CD8-positive, alpha-beta memory T cell (primary cell): ENCODE data around the gene LRP1B. TPM values are rescaled to one million over a fixed set of nuclear protein-coding genes. Genes with fewer than 3 reads are reported as not detected.
A peak's percentile ranks its signal among the peaks of the same experiment; 100 is the strongest.

ENCODE experiments used
- CTCF ChIA-PET: fragments of 350-600 bp; sonication (Branson Sonifier 250); formaldehyde crosslinking; loops from one replicate; lab custom pipeline; 2021; ENCODE audit warnings: antibody characterized with exemption; lab: Charles Lee
- POLR2A ChIA-PET: fragments of 350-600 bp; sonication (Branson Sonifier 250); formaldehyde crosslinking; loops from one replicate; lab custom pipeline; 2021; ENCODE audit warnings: antibody characterized with exemption; lab: Charles Lee
- DNase-seq, 5 donors: peaks; one replicate each; pipeline versions ENCODE4 v3.0.0 to v3.0.0-alpha.2; 2020 to 2022; ENCODE audit warnings: mixed read lengths in 1 of 5
- H3K27ac ChIP-seq: one replicate; pipeline ENCODE4 v1.7.0; 2013; ENCODE audit warnings: low read depth, mild to moderate bottlenecking, low read length, moderate library complexity
- H3K27me3 ChIP-seq: 2 replicates; pipeline ENCODE4 v1.7.0; 2013; ENCODE audit warnings: low read length, mild to moderate bottlenecking; ENCODE audit not compliant: insufficient read depth, poor library complexity, severe bottlenecking
- H3K36me3 ChIP-seq: 2 replicates; pipeline ENCODE4 v1.7.0; 2013; ENCODE audit warnings: mild to moderate bottlenecking, low read length, moderate library complexity; ENCODE audit not compliant: insufficient read depth
- H3K4me1 ChIP-seq: 2 replicates; pipeline ENCODE4 v1.7.0; 2013; ENCODE audit warnings: mild to moderate bottlenecking, low read length, moderate library complexity; ENCODE audit not compliant: insufficient read depth
- H3K4me3 ChIP-seq: 2 replicates; pipeline ENCODE4 v1.7.0; 2013; ENCODE audit warnings: mild to moderate bottlenecking, low read length
- H3K9me3 ChIP-seq: 2 replicates; pipeline ENCODE4 v1.7.0; 2013; ENCODE audit warnings: mild to moderate bottlenecking, low read length
- H3K27ac Mint-ChIP-seq, 8 donors: one replicate each; pipeline ENCODE4 v1.8.0; 2020 to 2021; ENCODE audit warnings: mixed read lengths in 8 of 8, mild to moderate bottlenecking in 6 of 8, inconsistent platforms in 3 of 8, moderate library complexity in 3 of 8
- H3K27me3 Mint-ChIP-seq, 2 donors: one replicate each; pipeline ENCODE4 v1.8.0; 2020 to 2021; ENCODE audit warnings: mixed read lengths in 2 of 2, mild to moderate bottlenecking in 1 of 2, moderate library complexity in 1 of 2
- H3K36me3 Mint-ChIP-seq, 3 donors: one replicate each; pipeline ENCODE4 v1.8.0; 2020 to 2021; ENCODE audit warnings: mixed read lengths in 3 of 3, inconsistent platforms in 1 of 3, mild to moderate bottlenecking in 1 of 3
- H3K4me1 Mint-ChIP-seq, 3 donors: one replicate each; pipeline ENCODE4 v1.8.0; 2020 to 2021; ENCODE audit warnings: mixed read lengths in 3 of 3, inconsistent platforms in 1 of 3, mild to moderate bottlenecking in 1 of 3
- H3K4me3 Mint-ChIP-seq, 7 donors: one replicate each; pipeline ENCODE4 v1.8.0; 2020 to 2021; ENCODE audit warnings: mixed read lengths in 7 of 7, mild to moderate bottlenecking in 6 of 7, moderate library complexity in 4 of 7, inconsistent platforms in 2 of 7
- H3K9me3 Mint-ChIP-seq, 5 donors: one replicate each; pipeline ENCODE4 v1.8.0; 2020 to 2022; ENCODE audit warnings: mixed read lengths in 5 of 5, mild to moderate bottlenecking in 3 of 5, moderate library complexity in 2 of 5, inconsistent platforms in 1 of 5
- polyA plus RNA-seq: library from polyadenylated mRNA; unstranded; fragments of 300-500 nt; fragmentation: Illumina TruSeq; gene quantifications from one replicate; pipeline ENCODE4 v1.2.3, GENCODE V29; 2021
- total RNA-seq, 2 experiments: library from RNA; stranded (reverse); gene quantifications; one replicate each; pipeline ENCODE4 v1.2.3, GENCODE V29; 2021

Gene LRP1B
- total and polyA plus RNA-seq, 3 experiments from 2014 or later: not detected

- Histone ChIP-seq H3K4me3 (no peak overlapping the region), H3K9me3 (no peaks in the 10 kb centered on the region), H3K36me3 (no peaks in the 10 kb centered on the region), H3K27ac (no peak overlapping the region), H3K27me3 (no peaks in the 10 kb centered on the region), H3K4me1 (no peaks in the 10 kb centered on the region)
- H3K27me3 Mint-ChIP-seq: no peaks in the 10 kb centered on the region
- peaks cover 0 to 22% (median 0%) of the 10 kb centered on the region in 5 donors for H3K9me3 Mint-ChIP-seq
- no peak overlapping the region for H3K27ac Mint-ChIP-seq
- H3K4me3 Mint-ChIP-seq: no peak overlapping the region
- DNase-seq: no peak
- peaks cover 0 to 2% (median 0%) of the 10 kb centered on the region in 3 donors for H3K36me3 Mint-ChIP-seq
- POLR2A ChIA-PET: no interaction called here
- CTCF ChIA-PET: no interaction called here
- H3K4me1 Mint-ChIP-seq: no peaks in the 10 kb centered on the region
These were observed 1634.1 kb downstream of the LRP1B start for GRCh38 chr2:140496714-140497113.

DNA sequence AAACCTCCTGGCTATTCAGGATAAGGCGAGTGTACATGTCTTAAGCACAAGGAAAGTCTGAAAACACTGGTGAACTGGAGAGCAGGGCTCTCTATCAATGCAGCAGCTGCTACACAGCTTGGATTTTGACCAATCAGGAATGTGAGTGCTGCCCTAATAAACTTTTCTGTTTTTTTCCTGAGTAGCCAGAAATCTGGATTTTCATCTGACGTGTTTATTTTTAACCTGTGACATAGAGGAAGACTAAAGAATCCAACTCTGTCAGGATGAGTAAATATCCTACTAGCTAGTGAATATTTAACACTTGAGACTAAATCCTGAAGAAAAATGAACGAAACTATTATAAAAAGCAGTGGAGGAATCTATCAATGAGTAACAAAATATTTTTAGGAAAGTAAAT, 1638.9 kb downstream of the LRP1B start:
- Histone ChIP-seq H3K36me3 (no peaks in the 10 kb centered on the region), H3K4me3 (no peak overlapping the region), H3K27ac (no peak overlapping the region), H3K27me3 (no peaks in the 10 kb centered on the region), H3K4me1 (no peaks in the 10 kb centered on the region), H3K9me3 (no peaks in the 10 kb centered on the region)
- Mint-ChIP-seq H3K9me3 (peaks cover 0 to 34% (median 0%) of the 10 kb centered on the region in 5 donors), H3K36me3 (no peaks in the 10 kb centered on the region), H3K4me3 (no peak overlapping the region), H3K27me3 (no peaks in the 10 kb centered on the region), H3K27ac (no peak overlapping the region), H3K4me1 (no peaks in the 10 kb centered on the region)
- CTCF ChIA-PET: no interaction called here
- POLR2A ChIA-PET: no interaction called here
- no peak for DNase-seq

- H3K27me3 Mint-ChIP-seq: no peaks in the 10 kb centered on the region
- DNase-seq: no peak
- Histone ChIP-seq H3K27ac (no peak overlapping the region), H3K9me3 (no peaks in the 10 kb centered on the region), H3K4me3 (no peak overlapping the region), H3K27me3 (no peaks in the 10 kb centered on the region), H3K36me3 (no peaks in the 10 kb centered on the region), H3K4me1 (no peaks in the 10 kb centered on the region)
- H3K27ac Mint-ChIP-seq: no peak overlapping the region
- H3K36me3 Mint-ChIP-seq: no peaks in the 10 kb centered on the region
- ChIA-PET CTCF (no interaction called here), POLR2A (no interaction called here)
- no peak overlapping the region for H3K4me3 Mint-ChIP-seq
- peaks cover 0 to 36% (median 3%) of the 10 kb centered on the region in 5 donors for H3K9me3 Mint-ChIP-seq
- no peaks in the 10 kb centered on the region for H3K4me1 Mint-ChIP-seq
These were observed 1641.6 kb downstream of the LRP1B start for GRCh38 chr2:140489193-140489592.

DNA sequence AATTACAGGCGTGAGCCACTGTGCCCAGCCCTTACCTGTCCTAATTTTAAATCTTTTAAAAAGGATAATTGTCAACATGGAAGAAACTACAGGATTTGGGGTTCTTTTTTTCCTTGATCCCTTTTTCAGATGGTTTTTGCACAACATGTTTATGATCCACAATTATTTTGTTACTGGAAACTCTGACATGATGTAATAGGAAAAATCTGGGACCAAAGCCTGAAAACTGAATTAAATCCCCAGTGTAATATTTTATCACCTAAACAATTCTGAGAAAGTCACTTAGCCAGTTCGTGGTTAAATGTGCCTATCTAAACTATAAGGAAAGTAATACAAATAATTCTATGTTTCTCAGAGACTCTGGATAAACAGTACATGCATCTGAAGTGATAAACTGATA, 1649.7 kb downstream of the LRP1B start:
- Histone ChIP-seq H3K9me3 (no peaks in the 10 kb centered on the region), H3K27me3 (no peaks in the 10 kb centered on the region), H3K27ac (no peak overlapping the region), H3K4me1 (no peaks in the 10 kb centered on the region), H3K4me3 (no peak overlapping the region), H3K36me3 (no peaks in the 10 kb centered on the region)
- ChIA-PET POLR2A (no interaction called here), CTCF (no interaction called here)
- no peak for DNase-seq
- no peak overlapping the region for H3K27ac Mint-ChIP-seq
- no peaks in the 10 kb centered on the region for H3K4me1 Mint-ChIP-seq
- H3K36me3 Mint-ChIP-seq: no peaks in the 10 kb centered on the region
- no peaks in the 10 kb centered on the region for H3K27me3 Mint-ChIP-seq
- no peak overlapping the region for H3K4me3 Mint-ChIP-seq
- H3K9me3 Mint-ChIP-seq: peaks cover 0 to 41% (median 9%) of the 10 kb centered on the region in 5 donors

- Histone ChIP-seq H3K4me1 (no peaks in the 10 kb centered on the region), H3K4me3 (no peak overlapping the region), H3K27me3 (no peaks in the 10 kb centered on the region), H3K9me3 (no peaks in the 10 kb centered on the region), H3K36me3 (no peaks in the 10 kb centered on the region), H3K27ac (no peak overlapping the region)
- Mint-ChIP-seq H3K9me3 (peaks cover 1 to 17% (median 9%) of the 10 kb centered on the region in 5 donors), H3K4me3 (no peak overlapping the region), H3K27me3 (no peaks in the 10 kb centered on the region), H3K27ac (no peak overlapping the region), H3K4me1 (no peaks in the 10 kb centered on the region), H3K36me3 (no peaks in the 10 kb centered on the region)
- ChIA-PET POLR2A (no interaction called here), CTCF (no interaction called here)
- no peak for DNase-seq
These were observed 1657.0 kb downstream of the LRP1B start for GRCh38 chr2:140473851-140474250.

DNA sequence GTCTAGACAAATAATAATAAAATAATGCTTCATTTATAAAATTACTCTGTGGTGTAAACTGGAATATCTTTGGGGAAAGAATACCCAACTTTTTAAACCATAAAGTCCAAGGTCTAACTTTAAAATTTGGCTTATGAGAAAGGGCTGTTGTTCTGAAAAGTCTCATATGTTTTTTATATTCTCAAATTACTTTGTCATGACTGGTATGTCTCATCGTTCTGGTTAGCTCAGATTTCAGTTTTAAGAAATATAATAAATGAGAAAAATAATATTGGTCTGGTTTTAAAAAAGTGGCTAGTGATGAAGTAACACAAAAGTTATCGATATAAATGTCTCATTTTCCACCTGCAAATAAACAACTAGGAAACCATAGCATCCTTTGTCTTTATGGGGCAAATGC, 1658.1 kb downstream of the LRP1B start:
- no peaks in the 10 kb centered on the region for H3K9me3 ChIP-seq
- no peak overlapping the region for H3K27ac ChIP-seq
- no peaks in the 10 kb centered on the region for H3K27me3 ChIP-seq
- no peaks in the 10 kb centered on the region for H3K4me1 Mint-ChIP-seq
- H3K9me3 Mint-ChIP-seq: peaks cover 1 to 15% (median 8%) of the 10 kb centered on the region in 5 donors
- no peaks in the 10 kb centered on the region for H3K36me3 Mint-ChIP-seq
- no peaks in the 10 kb centered on the region for H3K36me3 ChIP-seq
- H3K4me3 Mint-ChIP-seq: no peak overlapping the region
- no peaks in the 10 kb centered on the region for H3K27me3 Mint-ChIP-seq
- no peaks in the 10 kb centered on the region for H3K4me1 ChIP-seq
- CTCF ChIA-PET: no interaction called here
- H3K27ac Mint-ChIP-seq: no peak overlapping the region
- DNase-seq: no peak
- POLR2A ChIA-PET: no interaction called here
- no peak overlapping the region for H3K4me3 ChIP-seq

DNA sequence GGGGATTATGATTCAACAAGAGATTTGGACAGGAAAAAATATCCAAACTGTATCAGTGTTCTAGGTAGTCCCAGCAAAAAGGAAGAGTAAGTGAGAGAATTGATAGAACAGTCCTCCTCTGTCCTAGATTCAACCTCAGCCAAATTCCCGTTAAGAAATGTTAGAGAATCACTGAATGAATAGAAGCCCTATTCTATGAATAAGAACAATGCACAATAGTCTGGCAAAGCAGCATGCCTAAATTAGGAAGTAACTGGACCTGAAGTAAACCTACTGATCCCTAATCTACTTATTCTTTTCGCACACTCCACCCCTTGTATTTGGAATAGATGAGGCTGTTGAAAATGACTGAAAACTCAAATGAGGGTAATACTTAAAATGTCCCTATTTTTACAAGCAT, 1665.5 kb downstream of the LRP1B start:
- no peak overlapping the region for H3K4me3 Mint-ChIP-seq
- no peak overlapping the region for H3K27ac Mint-ChIP-seq
- Histone ChIP-seq H3K36me3 (no peaks in the 10 kb centered on the region), H3K27ac (no peak overlapping the region), H3K27me3 (no peaks in the 10 kb centered on the region), H3K4me1 (no peaks in the 10 kb centered on the region), H3K4me3 (no peak overlapping the region), H3K9me3 (no peaks in the 10 kb centered on the region)
- DNase-seq: no peak
- no peaks in the 10 kb centered on the region for H3K27me3 Mint-ChIP-seq
- CTCF ChIA-PET: no interaction called here
- POLR2A ChIA-PET: no interaction called here
- H3K4me1 Mint-ChIP-seq: no peaks in the 10 kb centered on the region
- H3K36me3 Mint-ChIP-seq: no peaks in the 10 kb centered on the region
- peaks cover 2 to 32% (median 12%) of the 10 kb centered on the region in 5 donors for H3K9me3 Mint-ChIP-seq

DNA sequence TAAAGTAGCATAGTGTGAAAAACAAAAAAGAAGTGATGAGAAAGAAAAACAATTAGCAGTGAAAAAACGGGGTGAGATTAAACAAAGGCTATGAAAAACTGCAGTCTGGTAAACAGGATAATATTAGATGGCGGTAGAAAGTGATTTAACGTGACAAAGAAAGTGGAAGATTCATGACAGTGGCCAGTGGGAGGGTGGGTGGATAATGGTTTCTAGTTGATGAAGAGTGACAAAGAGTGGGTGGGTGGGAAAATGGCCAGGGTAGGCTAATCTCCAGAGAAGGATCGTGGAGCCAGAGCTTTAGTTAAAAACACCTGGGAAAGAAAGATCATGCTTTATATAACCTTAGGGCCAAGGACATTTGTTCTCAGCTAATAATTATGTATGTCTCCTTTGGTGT, 1667.8 kb downstream of the LRP1B start:
- no peak overlapping the region for H3K4me3 ChIP-seq
- H3K9me3 ChIP-seq: no peaks in the 10 kb centered on the region
- H3K36me3 ChIP-seq: no peaks in the 10 kb centered on the region
- H3K4me3 Mint-ChIP-seq: no peak overlapping the region
- ChIA-PET POLR2A (no interaction called here), CTCF (no interaction called here)
- no peaks in the 10 kb centered on the region for H3K27me3 Mint-ChIP-seq
- H3K27ac Mint-ChIP-seq: no peak overlapping the region
- peaks cover 2 to 27% (median 5%) of the 10 kb centered on the region in 5 donors for H3K9me3 Mint-ChIP-seq
- H3K4me1 ChIP-seq: no peaks in the 10 kb centered on the region
- DNase-seq: no peak
- no peaks in the 10 kb centered on the region for H3K36me3 Mint-ChIP-seq
- no peaks in the 10 kb centered on the region for H3K4me1 Mint-ChIP-seq
- H3K27ac ChIP-seq: no peak overlapping the region
- H3K27me3 ChIP-seq: no peaks in the 10 kb centered on the region

GRCh38 chr2:140457483-140457882, 1673.3 kb downstream of the LRP1B start:
- no peaks in the 10 kb centered on the region for H3K27me3 ChIP-seq
- H3K27ac ChIP-seq: no peak overlapping the region
- no peaks in the 10 kb centered on the region for H3K9me3 ChIP-seq
- Mint-ChIP-seq H3K9me3 (peaks cover 0 to 7% (median 2%) of the 10 kb centered on the region in 5 donors), H3K4me3 (no peak overlapping the region), H3K27ac (peak overlapping the region in 1 of 8 donors; percentile 7), H3K27me3 (no peaks in the 10 kb centered on the region), H3K36me3 (no peaks in the 10 kb centered on the region), H3K4me1 (no peaks in the 10 kb centered on the region)
- CTCF ChIA-PET: no interaction called here
- H3K36me3 ChIP-seq: no peaks in the 10 kb centered on the region
- no peak for DNase-seq
- POLR2A ChIA-PET: no interaction called here
- H3K4me1 ChIP-seq: no peaks in the 10 kb centered on the region
- no peak overlapping the region for H3K4me3 ChIP-seq
